ENCODE results near the gene ZNF253.
"Not testable (repeated sequence)": the region's sequence is repeated elsewhere in the genome, so short reads cannot be mapped to it uniquely, and the experiment has no call there.

The ZNF253 gene

GRCh38 chr19:19933432-19934314 is 68.0 kb downstream of the ZNF253 start:
- not testable (repeated sequence) for H3K4me1 ChIP-seq (ENCODE audit: insufficient read depth, low read length); H3K9ac ChIP-seq (ENCODE audit: low read depth, low read length)
- Histone ChIP-seq H3K36me3 (ENCODE audit: insufficient read depth, low read length) (peaks cover 12% of the 10 kb centered on the region; the same call in 1 of the 2 replicates), H3K9me3 (ENCODE audit: control insufficient read depth, insufficient read depth, low read length) (peaks cover 27% of the 10 kb centered on the region)

- Histone ChIP-seq H3K9me3 (ENCODE audit: control insufficient read depth, insufficient read depth, low read length) (peaks cover 28% of the 10 kb centered on the region), H3K4me1 (ENCODE audit: insufficient read depth, low read length) (no peaks in the 10 kb centered on the region), H3K36me3 (ENCODE audit: insufficient read depth, low read length) (peaks cover 10% of the 10 kb centered on the region; the same call in 1 of the 2 replicates), H3K9ac (ENCODE audit: low read depth, low read length) (no peak overlapping the region)
These were observed 71.7 kb downstream of the ZNF253 start for GRCh38 chr19:19937403-19937802.

- peaks cover 23% of the 10 kb centered on the region for H3K9me3 ChIP-seq (ENCODE audit: control insufficient read depth, insufficient read depth, low read length)
- no peak overlapping the region for H3K9ac ChIP-seq (ENCODE audit: low read depth, low read length)
- no peaks in the 10 kb centered on the region for H3K4me1 ChIP-seq (ENCODE audit: insufficient read depth, low read length)
- peaks cover 10% of the 10 kb centered on the region; the same call in 1 of the 2 replicates for H3K36me3 ChIP-seq (ENCODE audit: insufficient read depth, low read length)
These were observed 72.8 kb downstream of the ZNF253 start for GRCh38 chr19:19938449-19938848.

GRCh38 chr19:19943848-19944582 is 78.3 kb downstream of the ZNF253 start:
- H3K36me3 ChIP-seq (ENCODE audit: insufficient read depth, low read length): no peaks in the 10 kb centered on the region
- no peak overlapping the region for H3K9ac ChIP-seq (ENCODE audit: low read depth, low read length)
- peaks cover 4% of the 10 kb centered on the region; the same call in 1 of the 2 replicates for H3K9me3 ChIP-seq (ENCODE audit: control insufficient read depth, insufficient read depth, low read length)
- no peaks in the 10 kb centered on the region for H3K4me1 ChIP-seq (ENCODE audit: insufficient read depth, low read length)
